ENCODE results near the gene ERCC3. TPM values are rescaled to one million over a fixed set of nuclear protein-coding genes. Genes with fewer than 3 reads are reported as not detected.

ERCC3 gene
- total and polyA plus RNA-seq, 2 of the 13 experiments (the other 11 are each of a cell fraction or from before 2014, with no cell fraction given) = 49.7 to 64.6 TPM

DNA sequence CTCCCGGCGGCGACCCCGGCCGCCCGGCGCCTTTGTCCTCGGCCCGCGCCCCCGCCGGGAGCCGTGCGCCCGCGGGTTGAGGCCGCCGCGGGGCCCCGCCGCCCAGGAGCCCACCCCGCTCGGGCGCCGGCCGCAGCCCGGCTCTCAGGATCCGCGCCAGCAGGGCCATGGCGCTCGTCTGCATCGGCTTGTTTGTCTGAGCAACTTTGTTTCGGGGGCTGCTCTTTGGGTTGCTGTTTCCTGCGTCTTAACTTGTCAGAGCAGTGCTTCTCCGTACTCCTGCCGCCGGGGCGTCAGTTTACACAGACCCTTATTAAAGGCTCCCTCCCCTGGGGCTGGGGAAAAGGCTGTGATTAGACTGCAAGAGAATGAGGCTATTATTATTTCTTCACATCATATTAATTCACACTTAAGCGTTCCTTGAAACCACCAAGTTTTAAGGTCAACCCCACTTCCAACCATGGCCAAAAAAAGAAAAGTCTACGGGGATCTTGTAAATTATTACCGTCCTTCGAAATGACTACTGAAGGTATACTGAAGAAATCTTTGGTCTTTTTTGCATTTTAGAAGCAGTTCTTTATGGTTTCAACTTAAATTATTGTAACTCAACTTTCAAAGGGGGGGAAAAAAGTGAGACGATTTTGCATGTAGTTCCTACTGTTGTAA lies 73.7 kb downstream of the ERCC3 start, which contains the start of gene CYP27C1:
TSS of gene CYP27C1 (minus strand) at position 198 of the 666 bp plus-strand sequence. CDS start at position 169, 29 bp downstream.
- Histone ChIP-seq H3K4me3 (replicated peaks in 1 of 3; ENCODE audit: insufficient read depth in 1 of 3, low read depth in 2 of 3, low read length in 3 of 3) (peak within 1 kb of the TSS; percentile 56 to 69 (median 66)), H3K9ac (ENCODE audit: insufficient read depth, low read depth, low read length) (no peak within 1 kb of the TSS), H3K27me3 (ENCODE audit: control insufficient read depth in 1 of 2, insufficient read depth in 2 of 2, low read length in 2 of 2) (peaks cover 21 to 52% of the 10 kb centered on the region in 2 experiments), H3K4me2 (ENCODE audit: low read depth, low read length) (peak within 1 kb of the TSS; percentile 91), H3K27ac (ENCODE audit: extremely low read length, insufficient read depth, low read length) (no peak within 1 kb of the TSS), H3K4me1 (ENCODE audit: insufficient read depth, low read length) (peaks cover 14% of the 10 kb centered on the region), H4K20me1 (ENCODE audit: insufficient read depth, low read length) (no peaks in the 10 kb centered on the region), H2AFZ (ENCODE audit: low read length) (no peak within 1 kb of the TSS), H3K36me3 (replicated peaks in 1 of 2; ENCODE audit: control insufficient read depth in 1 of 2, insufficient read depth in 2 of 2, low read length in 2 of 2) (no peaks in the 10 kb centered on the region), H3K79me2 (ENCODE audit: insufficient read depth, low read length) (no peaks in the 10 kb centered on the region), H3K9me3 (ENCODE audit: low read length) (no peaks in the 10 kb centered on the region)
- no peak for FAIRE-seq
- CTCF ChIA-PET (ENCODE audit: low intra/inter-chr PET ratio, low total read pairs) = no interaction called here
- in situ Hi-C loops (cut with HindIII; ENCODE audit: extremely low pct_ligation_motif_present, low pct_unique_long_range_greater_than_20kb) (no loop called here), intact Hi-C loops (cut with micrococcal nuclease; ENCODE audit: unreplicated experiment) (no loop called here)
- POLR2A ChIA-PET = no interaction called here
- no TSS peak for BruUV-seq (replicated peaks)
- ATAC-seq = peak; percentile 71
- TF ChIP-seq EZH2 (conservative IDR thresholded peaks at IDR 0.05; ENCODE audit: low read depth, low read length) (peak; percentile 93), DDIT3 (CRISPR knock-in tag; IDR thresholded peaks at IDR 0.05) (no peak), CBX2 (IDR thresholded peaks at IDR 0.05; ENCODE audit: low read depth, low read length) (peak; percentile 96), CBX2 (CRISPR knock-in tag; IDR thresholded peaks at IDR 0.05; ENCODE audit: low read depth) (no peak)
- WGBS (ENCODE audit: low lambda C conversion rate) = 2% methylated on average over 32 of the region's 43 CpGs
- no peak for DNase-seq (ENCODE audit: low spot score)

DNA sequence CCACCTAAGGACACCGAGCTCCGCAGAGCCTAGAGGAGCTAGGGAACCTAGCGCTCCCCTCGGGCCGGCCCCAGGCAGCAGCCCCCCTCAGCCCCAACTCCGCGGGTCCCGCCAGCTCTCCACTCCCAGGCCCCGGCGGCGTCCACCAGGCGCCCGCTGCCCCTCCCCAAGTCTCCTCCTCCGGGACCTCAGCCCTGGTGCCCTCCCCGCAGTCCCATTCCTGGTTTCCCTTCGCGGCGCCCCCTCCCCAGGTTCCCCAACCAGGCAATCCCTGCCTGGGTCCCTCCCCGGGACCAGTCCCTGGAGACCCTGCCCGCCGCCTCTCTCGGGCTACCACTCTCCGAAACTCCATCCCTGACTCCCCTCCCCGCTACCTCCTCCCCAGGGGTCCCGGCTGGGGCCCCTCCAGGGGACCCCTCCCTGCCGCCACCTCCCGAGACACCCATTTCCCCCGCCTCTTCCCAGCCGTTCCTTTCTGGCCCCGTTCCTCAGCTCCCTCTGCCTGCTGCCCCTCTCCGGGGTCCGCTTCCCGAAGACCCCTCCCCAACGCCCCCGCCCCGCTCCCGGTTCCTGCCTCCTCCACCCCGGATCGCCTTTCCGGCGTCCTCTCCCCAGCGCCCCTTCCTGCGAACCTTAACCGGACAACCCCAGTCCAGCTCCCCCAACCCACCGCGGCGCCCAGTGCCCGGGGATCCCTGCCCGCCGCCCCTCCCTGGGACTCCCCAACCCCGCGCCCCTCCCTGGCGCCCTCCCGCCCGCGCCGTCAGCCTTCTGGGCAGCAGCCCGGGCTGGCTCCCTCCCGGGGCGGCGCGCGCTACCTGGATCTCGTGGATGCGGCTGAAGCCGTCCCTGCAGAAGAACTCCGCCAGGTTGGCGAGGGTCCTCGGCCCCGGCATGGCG lies 74.5 kb downstream of the ERCC3 start:
- BruUV-seq (replicated peaks) = no TSS peak
- FAIRE-seq = no peak
- in situ Hi-C loops (cut with HindIII; ENCODE audit: extremely low pct_ligation_motif_present, low pct_unique_long_range_greater_than_20kb) (no loop called here), intact Hi-C loops (cut with micrococcal nuclease; ENCODE audit: unreplicated experiment) (no loop called here)
- DNase-seq (ENCODE audit: low spot score) = no peak
- no peaks in the 10 kb centered on the region for H3K9me3 ChIP-seq (ENCODE audit: low read length)
- no peaks in the 10 kb centered on the region for H3K36me3 ChIP-seq (replicated peaks in 1 of 2; ENCODE audit: control insufficient read depth in 1 of 2, insufficient read depth in 2 of 2, low read length in 2 of 2)
- H3K27me3 ChIP-seq (ENCODE audit: control insufficient read depth in 1 of 2, insufficient read depth in 2 of 2, low read length in 2 of 2) = peaks cover 20 to 56% of the 10 kb centered on the region in 2 experiments
- no peak overlapping the region for H3K27ac ChIP-seq (ENCODE audit: extremely low read length, insufficient read depth, low read length)
- H3K9ac ChIP-seq (ENCODE audit: insufficient read depth, low read depth, low read length) = no peak overlapping the region
- WGBS (ENCODE audit: low lambda C conversion rate) = 4% methylated on average over 50 of the region's 71 CpGs
- peak overlapping the region; percentile 91 for H3K4me2 ChIP-seq (ENCODE audit: low read depth, low read length)
- peaks cover 10% of the 10 kb centered on the region for H3K4me1 ChIP-seq (ENCODE audit: insufficient read depth, low read length)
- H4K20me1 ChIP-seq (ENCODE audit: insufficient read depth, low read length) = no peaks in the 10 kb centered on the region
- peak; percentile 67 for ATAC-seq
- H2AFZ ChIP-seq (ENCODE audit: low read length) = no peak overlapping the region
- POLR2A ChIA-PET = no interaction called here
- CTCF ChIA-PET (ENCODE audit: low intra/inter-chr PET ratio, low total read pairs) = no interaction called here
- no peaks in the 10 kb centered on the region for H3K79me2 ChIP-seq (ENCODE audit: insufficient read depth, low read length)
- H3K4me3 ChIP-seq (replicated peaks in 1 of 3; ENCODE audit: insufficient read depth in 1 of 3, low read depth in 2 of 3, low read length in 3 of 3) = peak overlapping the region; percentile 56 to 69 (median 66); a peak in 5 of 6 replicates
- TF ChIP-seq ZSCAN31 (CRISPR knock-in tag; IDR thresholded peaks at IDR 0.05; ENCODE audit: low read depth) (no peak), DMAP1 (CRISPR knock-in tag; IDR thresholded peaks at IDR 0.05) (no peak), ZNF687 (CRISPR knock-in tag; IDR thresholded peaks at IDR 0.05) (peak; percentile 16; the same call in 1 of the 2 replicates), TMF1 (CRISPR knock-in tag; IDR thresholded peaks at IDR 0.05; ENCODE audit: low read depth) (no peak), MED1 (CRISPR knock-in tag; IDR thresholded peaks at IDR 0.05) (no peak)
- TF ChIP-seq, protein P1, sequence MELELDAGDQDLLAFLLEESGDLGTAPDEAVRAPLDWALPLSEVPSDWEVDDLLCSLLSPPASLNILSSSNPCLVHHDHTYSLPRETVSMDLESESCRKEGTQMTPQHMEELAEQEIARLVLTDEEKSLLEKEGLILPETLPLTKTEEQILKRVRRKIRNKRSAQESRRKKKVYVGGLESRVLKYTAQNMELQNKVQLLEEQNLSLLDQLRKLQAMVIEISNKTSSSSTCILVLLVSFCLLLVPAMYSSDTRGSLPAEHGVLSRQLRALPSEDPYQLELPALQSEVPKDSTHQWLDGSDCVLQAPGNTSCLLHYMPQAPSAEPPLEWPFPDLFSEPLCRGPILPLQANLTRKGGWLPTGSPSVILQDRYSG (CRISPR knock-in tag; IDR thresholded peaks at IDR 0.05) = no peak
